ENCODE data around the gene RTN4R. TPM values are rescaled to one million over a fixed set of nuclear protein-coding genes. Genes with fewer than 3 reads are reported as not detected.

RTN4R gene
- total and polyA plus RNA-seq, 9 of the 15 experiments (the other 6 are each of a cell fraction or from before 2014, with no cell fraction given): 0.04 to 2.8 (median 1.4) TPM; not detected in 3

- no peak for TF ChIP-seq PRPF4 (IDR thresholded peaks at IDR 0.05; ENCODE audit: insufficient read depth, low read depth, low read length, poor library complexity, severe bottlenecking)
- peak; percentile 39; the same call in 1 of the 2 replicates for TF ChIP-seq MYC (IDR thresholded peaks at IDR 0.05; ENCODE audit: low read depth, low read length)
- TF ChIP-seq MYC (CRISPR knock-in tag; IDR thresholded peaks at IDR 0.05; ENCODE audit: borderline replicate concordance, low read depth): no peak
- 0 out of 2 replicates have a peak, but pooled peaks have one; percentile 42 for TF ChIP-seq HOMEZ (CRISPR knock-in tag; IDR thresholded peaks at IDR 0.05)
- 0 out of 2 replicates have a peak, but pooled peaks have one; percentile 73 for TF ChIP-seq TAF15 (IDR thresholded peaks at IDR 0.05; ENCODE audit: low read depth, low read length)
- peak; percentile 91 to 98; a peak in 3 of 4 replicates for TF ChIP-seq UBTF (IDR thresholded peaks at IDR 0.05; ENCODE audit: borderline replicate concordance in 1 of 2, low read depth in 2 of 2, low read length in 2 of 2)
- peak; percentile 60 for TF ChIP-seq DACH1 (IDR thresholded peaks at IDR 0.05; ENCODE audit: partially characterized antibody)
- TF ChIP-seq ESRRB (CRISPR knock-in tag; IDR thresholded peaks at IDR 0.05; ENCODE audit: borderline replicate concordance): 0 out of 2 replicates have a peak, but pooled peaks have one; percentile 3
- 0 out of 2 replicates have a peak, but pooled peaks have one; percentile 23 for TF ChIP-seq SMARCA5 (IDR thresholded peaks at IDR 0.05)
- no peak for TF ChIP-seq SNIP1 (IDR thresholded peaks at IDR 0.05; ENCODE audit: low read depth)
- peak; percentile 63; the same call in 1 of the 2 replicates for TF ChIP-seq GTF2F1 (IDR thresholded peaks at IDR 0.05; ENCODE audit: low read depth, low read length)
- TF ChIP-seq ETV1 (tag; conservative IDR thresholded peaks at IDR 0.05; ENCODE audit: low read depth): no peak
- peak; percentile 39; the same call in 1 of the 2 replicates for TF ChIP-seq BHLHE40 (IDR thresholded peaks at IDR 0.05; ENCODE audit: low read length)
- TF ChIP-seq ESRRA (IDR thresholded peaks at IDR 0.05; ENCODE audit: borderline replicate concordance, low read depth): peak; percentile 70
- TF ChIP-seq TSHZ1 (CRISPR knock-in tag; IDR thresholded peaks at IDR 0.05): 0 out of 2 replicates have a peak, but pooled peaks have one; percentile 49
- no peak for TF ChIP-seq NFIX (CRISPR knock-in tag; IDR thresholded peaks at IDR 0.05; ENCODE audit: low read depth)
- peak; percentile 79 for TF ChIP-seq RB1 (IDR thresholded peaks at IDR 0.05; ENCODE audit: low read depth)
Observed at GRCh38 chr22:20238536-20238900, 29.6 kb downstream of the RTN4R start (continued).

Measured in K562 (cell line).